NCI-H2227 (cell line): ENCODE data around the gene VMO1.
"Not testable (repeated sequence)": the region's sequence is repeated elsewhere in the genome, so short reads cannot be mapped to it uniquely, and the experiment has no call there.

Experiments
- DNase-seq: peaks from one replicate; lab custom pipeline; 2025; ENCODE audit not compliant: unreplicated experiment; lab: John Stamatoyannopoulos, UW

VMO1 gene, protein sequence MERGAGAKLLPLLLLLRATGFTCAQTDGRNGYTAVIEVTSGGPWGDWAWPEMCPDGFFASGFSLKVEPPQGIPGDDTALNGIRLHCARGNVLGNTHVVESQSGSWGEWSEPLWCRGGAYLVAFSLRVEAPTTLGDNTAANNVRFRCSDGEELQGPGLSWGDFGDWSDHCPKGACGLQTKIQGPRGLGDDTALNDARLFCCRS

GRCh38 chr17:4786106-4786511 is at the start of gene VMO1:
TSS of gene VMO1 (minus strand) at chr17:4786364. CDS start at chr17:4786352, 12 bp downstream.
- DNase-seq = no peak

- no peak for DNase-seq
Observed at GRCh38 chr17:4834681-4835020, 48.5 kb upstream of the VMO1 start.

- DNase-seq = peak; percentile 25
Observed at GRCh38 chr17:4833941-4834680, 47.9 kb upstream of the VMO1 start.

GRCh38 chr17:4833178-4833940 is 47.2 kb upstream of the VMO1 start, which contains the start of gene MINK1:
TSS of gene MINK1 (plus strand) at chr17:4833340. CDS start at chr17:4833584, 244 bp downstream.
- peak; percentile 95 for DNase-seq

DNA sequence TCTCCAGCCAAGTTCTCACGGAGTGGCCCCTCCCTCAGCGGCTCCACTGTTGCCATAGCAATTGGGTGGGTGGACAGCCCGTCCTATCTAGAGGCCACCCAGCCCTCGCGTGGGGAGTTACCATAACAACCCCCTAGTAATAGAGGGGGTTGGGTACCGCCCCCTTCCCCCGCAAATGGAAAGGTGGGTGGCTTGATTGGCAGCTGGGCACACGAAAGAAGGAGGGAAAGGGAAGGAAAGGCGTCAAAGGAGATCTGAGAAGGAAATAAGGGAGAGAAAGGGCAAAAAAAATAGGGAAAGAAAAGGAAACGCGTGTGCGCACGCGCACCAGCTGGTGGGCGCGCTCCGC is 46.6 kb upstream of the VMO1 start:
- DNase-seq = not testable (repeated sequence)

- no peak for DNase-seq
Observed at GRCh38 chr17:4827399-4827798, 41.2 kb upstream of the VMO1 start.

- no peak for DNase-seq
Observed at GRCh38 chr17:4823373-4824089, 37.4 kb upstream of the VMO1 start.

- no peak for DNase-seq
Observed at GRCh38 chr17:4822835-4823234, 36.7 kb upstream of the VMO1 start.

GRCh38 chr17:4818276-4818675 is 32.1 kb upstream of the VMO1 start:
- DNase-seq = no peak

DNA sequence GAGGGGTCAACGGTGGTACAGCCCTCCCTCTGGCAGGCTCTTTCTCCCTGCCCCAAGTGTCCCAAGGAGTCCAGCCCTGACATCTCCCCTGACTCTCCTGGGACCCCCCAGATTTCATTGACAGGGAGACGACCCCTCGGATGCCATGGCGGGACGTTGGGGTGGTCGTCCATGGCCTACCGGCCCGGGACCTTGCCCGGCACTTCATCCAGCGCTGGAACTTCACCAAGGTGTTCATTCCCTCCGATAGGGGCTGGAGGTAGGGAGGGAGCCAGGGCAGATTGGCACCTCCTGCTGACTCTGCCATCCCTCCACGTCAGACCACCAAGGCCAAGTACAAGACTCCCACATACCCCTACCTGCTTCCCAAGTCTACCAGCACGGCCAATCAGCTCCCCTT is 30.7 kb upstream of the VMO1 start:
- no peak for DNase-seq

DNA sequence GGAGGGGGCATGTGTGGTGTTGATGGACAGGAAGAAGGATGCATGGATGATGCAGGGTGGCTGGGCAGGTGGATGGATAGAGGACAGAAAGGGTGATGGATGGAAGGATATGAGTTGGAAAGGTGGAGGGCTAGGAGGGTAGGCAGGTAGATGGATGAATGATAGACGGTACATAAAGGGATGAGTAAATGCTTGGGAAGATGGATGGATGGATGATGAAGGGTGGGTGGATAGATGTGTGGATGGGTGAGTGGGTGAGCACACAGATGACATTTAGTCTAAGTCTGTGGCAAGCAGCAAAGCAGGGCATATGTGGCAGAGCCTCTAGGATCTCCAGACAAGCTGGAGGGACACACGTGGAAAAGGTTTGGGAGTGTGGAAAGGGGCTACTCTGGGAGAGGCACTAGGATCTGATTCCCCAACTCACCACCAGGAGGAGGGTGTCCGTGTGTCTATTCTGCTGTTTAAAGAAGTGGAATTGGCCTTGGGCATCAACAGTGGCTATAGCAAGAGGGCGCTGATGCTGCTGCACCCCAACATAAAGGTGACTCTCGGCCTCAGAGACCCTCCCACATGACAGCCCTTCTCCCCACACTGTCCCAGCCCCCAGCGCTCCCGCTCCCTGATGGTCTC is 29.0 kb upstream of the VMO1 start:
- no peak for DNase-seq

DNA sequence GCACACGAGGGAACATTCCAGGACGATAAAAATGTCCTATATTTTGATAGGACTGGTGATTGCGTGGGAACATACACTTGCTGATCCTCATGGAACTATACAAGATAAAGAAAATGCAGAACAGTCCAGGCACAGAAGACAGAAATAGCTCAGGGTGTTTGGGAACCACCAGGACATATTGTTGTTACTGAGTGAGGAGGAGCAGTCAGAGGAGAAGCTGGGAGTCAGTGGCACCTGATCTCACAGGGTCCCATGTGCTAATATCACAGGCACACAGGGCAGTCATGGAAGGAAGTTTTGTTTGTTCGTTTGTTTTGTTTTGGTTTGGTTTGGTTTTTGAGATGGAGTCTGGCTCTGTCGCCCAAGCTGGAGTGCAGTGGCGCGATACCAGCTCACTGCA is 26.5 kb upstream of the VMO1 start:
- DNase-seq = no peak

DNA sequence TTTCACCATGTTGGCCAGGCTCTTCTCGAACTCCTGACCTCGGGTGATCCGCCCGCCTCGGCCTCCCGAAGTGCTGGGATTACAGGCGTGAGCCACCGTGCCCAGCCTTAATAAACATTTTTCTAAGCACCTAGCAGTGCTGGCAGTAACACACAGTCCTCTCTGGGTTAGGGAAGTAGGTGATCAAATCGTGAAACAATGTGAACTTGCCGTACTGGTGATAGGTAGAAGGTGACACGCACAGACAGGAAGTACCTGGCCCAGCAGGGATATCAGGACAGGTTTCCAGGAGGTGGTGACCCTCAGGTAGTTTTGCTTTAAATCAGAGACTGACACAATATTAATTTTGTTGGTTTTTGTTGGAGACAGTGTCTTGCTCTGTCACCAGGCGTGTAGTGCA is 25.3 kb upstream of the VMO1 start:
- no peak for DNase-seq

DNA sequence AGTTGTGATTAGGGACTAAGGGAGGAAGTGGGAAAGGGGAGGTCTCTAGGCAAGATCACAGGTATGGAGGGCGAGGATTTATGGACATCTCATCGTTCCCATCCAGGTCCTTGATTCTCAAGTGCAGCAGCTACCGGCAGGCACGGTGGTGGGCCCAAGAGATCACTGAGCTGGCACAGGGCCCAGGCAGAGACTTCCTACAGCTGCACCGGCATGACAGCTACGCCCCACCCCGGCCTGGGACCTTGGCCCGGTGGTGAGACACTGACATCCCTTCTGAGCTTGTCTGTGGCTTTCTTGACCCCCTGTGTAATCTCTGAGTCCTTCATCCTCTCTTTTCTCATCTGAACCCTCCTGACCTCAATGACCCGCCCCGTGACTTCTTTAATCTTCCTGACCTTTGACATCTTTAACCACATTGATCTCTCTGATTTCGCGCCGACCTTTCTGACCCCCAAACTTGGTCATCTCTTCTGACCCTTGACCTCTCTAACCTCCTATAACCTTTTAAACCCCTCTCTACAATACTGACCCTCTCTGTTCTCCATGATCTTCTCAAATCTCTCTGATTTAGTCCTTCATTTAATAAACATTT is 24.6 kb upstream of the VMO1 start:
- no peak for DNase-seq

GRCh38 chr17:4808378-4808767 is 22.2 kb upstream of the VMO1 start:
- no peak for DNase-seq

GRCh38 chr17:4807605-4808377 is 21.6 kb upstream of the VMO1 start:
- DNase-seq = no peak

DNA sequence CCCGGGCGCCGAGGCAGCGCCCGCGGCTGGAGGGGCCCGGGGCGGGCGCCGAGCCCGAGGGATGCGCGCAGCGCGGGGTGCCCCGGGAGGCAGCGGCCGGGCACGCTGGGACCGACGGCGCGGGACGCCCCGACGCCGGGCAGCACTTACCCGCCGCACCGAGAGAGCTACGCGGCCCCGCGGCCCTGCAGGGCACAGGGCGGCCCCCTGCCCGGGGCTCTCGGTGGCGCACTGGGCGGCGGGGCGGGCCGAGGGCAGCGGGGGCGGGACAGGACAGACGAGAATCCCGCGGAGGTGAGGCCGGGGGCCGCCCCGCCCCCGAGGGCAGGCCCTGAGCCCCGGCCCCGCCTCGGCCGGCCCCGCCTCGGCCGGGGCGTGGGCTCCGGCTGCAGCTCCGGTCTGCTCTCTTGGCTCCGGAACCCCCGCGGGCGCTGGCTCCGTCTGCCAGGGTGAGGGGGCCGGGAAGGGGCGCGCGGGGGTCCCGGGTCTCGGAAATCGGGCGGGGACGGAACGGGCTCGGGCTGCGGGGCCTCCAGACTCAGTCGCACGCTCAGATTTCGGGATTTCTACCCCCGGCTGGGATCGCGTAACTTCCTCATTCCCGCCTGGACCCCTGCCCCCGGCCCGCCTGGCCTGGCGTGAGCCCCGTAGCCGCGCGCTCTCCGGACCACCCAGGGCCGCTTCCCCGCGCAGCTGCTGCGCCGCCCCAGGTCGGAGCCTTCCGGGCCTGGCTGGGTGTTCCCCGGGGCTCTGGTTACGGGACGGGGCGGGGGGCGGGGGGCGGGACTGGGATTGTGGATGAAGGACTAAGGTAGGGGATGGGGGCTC is 20.8 kb upstream of the VMO1 start, which contains the start of gene PLD2:
Gene PLD2 (plus strand): TSS at position 376 of the 828 bp plus-strand sequence. CDS start 621 bp downstream, outside the sequence.
- DNase-seq = peak; percentile 84

- DNase-seq = peak; percentile 39
Observed at GRCh38 chr17:4806456-4806776, 20.3 kb upstream of the VMO1 start.

DNA sequence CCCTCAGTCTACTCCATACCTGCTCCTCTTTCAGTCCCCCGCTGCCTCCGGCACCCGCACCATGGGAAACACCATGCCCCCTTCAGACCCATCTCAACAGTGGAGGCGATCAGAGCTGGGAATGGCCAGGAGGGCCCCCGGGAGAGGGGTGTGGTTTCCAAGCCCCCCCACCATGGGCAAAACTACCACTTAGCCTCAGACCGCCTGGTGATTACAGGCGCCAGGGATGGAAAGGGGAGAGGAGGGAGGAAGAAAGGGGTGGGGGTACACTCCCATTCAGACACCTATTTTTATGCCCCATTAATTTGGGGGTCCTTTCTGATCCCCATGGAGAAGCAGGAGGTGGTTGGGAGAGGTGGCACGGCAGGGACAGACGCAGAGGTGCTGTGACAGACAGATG is 16.1 kb upstream of the VMO1 start, which contains the start of gene C17orf114:
Gene C17orf114 (minus strand): TSS at position 101 of the 400 bp plus-strand sequence.
- no peak for DNase-seq
